Right lobe of liver (tissue), 6 donors: ENCODE results near the gene FAM228B. TPM values are rescaled to one million over a fixed set of nuclear protein-coding genes. Genes with fewer than 3 reads are reported as not detected.

Experiments used
- ATAC-seq, 4 donors: fragments of 200-7000 bp; cut with Tn5 transposase; one replicate each; pipeline ENCODE4 v1.9.1; 2020; ENCODE audit warnings: mild to moderate bottlenecking in 4 of 4, moderate library complexity in 4 of 4
- DNase-seq, 3 donors: peaks; one replicate each; pipeline ENCODE4 v3.0.0-alpha.2; 2020
- H3K27ac ChIP-seq, 3 donors: fragments of 200-600 bp; one replicate each; pipeline ENCODE4 v1.8.0; 2022
- H3K27me3 ChIP-seq, 2 donors: fragments of 200-600 bp; one replicate each; pipeline ENCODE4 v1.8.0; 2022
- H3K36me3 ChIP-seq, 4 donors: fragments of 200-600 bp; sonication (generic) in 1 of 4; one replicate each; pipeline versions ENCODE4 v1.5.1 to v1.8.0; 2017 to 2022; ENCODE audit warnings: control low read depth in 1 of 4
- H3K4me1 ChIP-seq, 4 donors: fragments of 200-600 bp; sonication (generic) in 1 of 4; one replicate each; pipeline versions ENCODE4 v1.5.1 to v1.8.0; 2017 to 2022; ENCODE audit warnings: control low read depth in 1 of 4
- H3K4me3 ChIP-seq, 3 donors: fragments of 200-600 bp; one replicate each; pipeline ENCODE4 v1.8.0; 2022
- H3K9me3 ChIP-seq, 4 donors: fragments of 200-600 bp; sonication (generic) in 1 of 4; one replicate each; pipeline versions ENCODE4 v1.5.1 to v1.8.0; 2017 to 2022; ENCODE audit warnings: control low read depth in 1 of 4
- CTCF ChIP-seq, 4 donors: fragments of 200-600 bp in 3 of 4; fragments of 450-650 bp in 1 of 4; IDR thresholded peaks; one replicate each; pipeline versions ENCODE4 v1.5.1 to v1.8.0; 2016 to 2022; ENCODE audit warnings: antibody characterized with exemption in 4 of 4, mild to moderate bottlenecking in 2 of 4
- POLR2A ChIP-seq: fragments of 450-650 bp; IDR thresholded peaks from one replicate; pipeline ENCODE4 v1.6.1; 2017; ENCODE audit warnings: antibody characterized with exemption, mild to moderate bottlenecking
- WGBS: methylation state at CpG from one replicate; pipeline ENCODE4 v1.1.6; 2018; ENCODE audit warnings: low coverage, low lambda C conversion rate; ENCODE audit not compliant: insufficient coverage; ENCODE audit errors: missing lambda C conversion rate; 5-methylcytosine and 5-hydroxymethylcytosine counted together
- intact Hi-C, 2 donors: fragments of 100-400 bp; cut with DNase I; formaldehyde crosslinking; loops; one replicate each; pipeline versions ENCODE4 v1.11.2 to v1.14.1; 2022
- total RNA-seq, 6 experiments: library from RNA; depleted of rRNA in 2 of 6; stranded (reverse); fragments of >200 nt in 2 of 6; fragmentation: NEBNext Ultra II Directional in 3 of 6; extraction: Animal tissue kit (Norgen Biotek cat#: 25700) in 3 of 6; gene quantifications; one replicate each; pipeline versions ENCODE4 v1.1.0 to v1.2.4, GENCODE V29; 2016 to 2023
- donor health status: DM: no; HTN: yes; CAD: no.
- donor health status: DM: no; HTN: no; CAD: no.
- donor health status: DM: no; HTN: no; CAD: no.
- donor health status: DM: no; HTN: yes; CAD: no.
- donor health status: DM: no; HTN: yes; CAD: no.

FAM228B gene
- total RNA-seq, 6 experiments from 2014 or later = 2.8 to 4.6 (median 3.7) TPM

DNA sequence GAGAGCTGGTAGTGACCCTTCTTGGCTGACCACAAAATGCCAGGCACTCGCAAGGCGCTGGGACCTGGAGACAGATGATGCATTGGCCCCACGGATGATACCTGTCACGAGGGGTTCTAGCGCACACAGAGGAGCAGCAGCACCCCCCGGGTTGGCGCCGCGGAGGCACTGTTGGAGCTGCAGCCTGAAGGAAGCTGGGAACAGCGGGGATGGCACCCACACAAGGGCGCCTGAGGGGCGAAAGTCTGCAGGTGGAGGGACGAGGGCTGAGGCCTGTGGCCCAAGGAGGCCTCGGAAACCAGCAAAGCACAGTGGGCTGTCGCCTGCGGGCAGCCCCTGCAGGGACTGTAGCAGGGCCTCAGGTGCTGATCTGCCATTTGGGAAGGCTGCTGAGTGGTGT, 85.2 kb downstream of the FAM228B start:
- no peak for ATAC-seq
- TF ChIP-seq CTCF (IDR thresholded peaks at IDR 0.05) (no peak), POLR2A (no peak)
- Histone ChIP-seq H3K27me3 (no peaks in the 10 kb centered on the region), H3K4me3 (no peak overlapping the region), H3K27ac (no peak overlapping the region), H3K4me1 (no peaks in the 10 kb centered on the region), H3K9me3 (no peaks in the 10 kb centered on the region), H3K36me3 (peaks cover 0 to 66% (median 11%) of the 10 kb centered on the region in 4 donors)
- 96% methylated on average over 9 of the region's 16 CpGs for WGBS
- intact Hi-C loops = no loop called here
- DNase-seq = no peak

DNA sequence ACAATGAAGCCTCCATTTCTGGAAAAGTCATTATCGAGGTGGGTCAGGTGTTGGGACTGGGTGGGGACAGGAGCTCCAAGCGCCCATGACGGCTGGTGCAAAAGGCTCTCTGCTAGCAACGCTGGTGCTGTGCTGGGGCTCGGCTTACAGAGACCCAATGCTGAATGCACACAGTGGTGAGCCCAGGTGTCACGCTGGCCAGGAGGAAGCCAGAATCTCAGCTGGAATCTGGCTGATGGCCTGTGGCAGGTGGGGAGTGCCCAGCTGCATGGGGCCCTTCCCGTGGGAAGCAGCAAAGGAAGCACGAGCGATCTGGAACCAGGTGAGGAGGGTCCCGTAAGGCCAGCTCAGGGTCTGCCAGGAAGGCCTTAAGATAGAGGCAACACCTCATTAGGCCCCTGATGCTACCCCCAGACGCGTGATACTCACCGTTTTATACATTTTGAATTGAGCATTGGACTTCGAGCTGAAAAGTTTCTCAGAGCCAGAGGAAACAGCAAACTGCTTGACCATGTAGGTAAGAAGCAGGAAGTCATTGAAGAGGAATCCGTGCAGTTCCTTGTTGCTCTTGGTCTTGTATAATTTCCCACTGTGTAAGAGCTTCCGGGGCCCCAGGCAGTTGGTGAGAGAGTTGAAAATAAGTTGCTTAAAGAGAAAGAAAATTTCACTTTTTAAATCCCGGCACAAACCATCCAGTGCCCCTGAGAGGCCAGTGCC, 86.3 kb downstream of the FAM228B start:
- no peaks in the 10 kb centered on the region for H3K27me3 ChIP-seq
- no peaks in the 10 kb centered on the region for H3K4me1 ChIP-seq
- peaks cover 0 to 56% (median 10%) of the 10 kb centered on the region in 4 donors for H3K36me3 ChIP-seq
- TF ChIP-seq POLR2A (no peak), CTCF (IDR thresholded peaks at IDR 0.05) (no peak)
- no peak overlapping the region for H3K27ac ChIP-seq
- DNase-seq = no peak
- no peak for ATAC-seq
- H3K9me3 ChIP-seq = no peaks in the 10 kb centered on the region
- 80% methylated on average over 10 of the region's 17 CpGs for WGBS
- intact Hi-C loops = no loop called here
- H3K4me3 ChIP-seq = no peak overlapping the region

- WGBS = no CpG with 5 or more reads among the region's 2 CpGs
- intact Hi-C loops = no loop called here
- H3K36me3 ChIP-seq = peaks cover 0 to 54% (median 10%) of the 10 kb centered on the region in 4 donors
- TF ChIP-seq POLR2A (no peak), CTCF (IDR thresholded peaks at IDR 0.05) (no peak)
- ATAC-seq (no peak), DNase-seq (no peak)
- H3K9me3 ChIP-seq = no peaks in the 10 kb centered on the region
- H3K27ac ChIP-seq = no peak overlapping the region
- H3K27me3 ChIP-seq = no peaks in the 10 kb centered on the region
- no peaks in the 10 kb centered on the region for H3K4me1 ChIP-seq
- no peak overlapping the region for H3K4me3 ChIP-seq
These were observed 86.8 kb downstream of the FAM228B start for GRCh38 chr2:24210106-24210455.

DNA sequence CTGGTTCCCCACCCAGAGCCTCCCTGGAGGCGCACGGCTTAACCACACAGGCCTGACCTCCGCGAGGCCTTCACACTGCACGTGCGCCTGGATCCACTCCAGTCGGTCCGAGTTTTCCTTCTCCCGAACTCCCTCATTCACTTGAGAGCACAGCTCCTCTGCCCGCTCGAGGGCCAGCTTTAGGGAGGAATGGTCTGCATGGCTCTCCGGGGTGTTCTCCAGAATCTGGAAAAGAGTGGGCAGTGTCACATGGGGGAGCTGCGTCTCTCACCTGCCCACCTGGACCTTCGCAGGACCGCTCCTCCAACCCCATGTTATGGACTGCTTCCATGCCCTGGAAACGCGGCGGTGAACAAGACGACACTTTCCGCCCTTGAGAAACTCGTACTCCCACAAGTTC, 87.5 kb downstream of the FAM228B start:
- H3K4me1 ChIP-seq = no peaks in the 10 kb centered on the region
- peaks cover 0 to 58% (median 11%) of the 10 kb centered on the region in 4 donors for H3K36me3 ChIP-seq
- intact Hi-C loops = no loop called here
- ATAC-seq (no peak), DNase-seq (no peak)
- H3K27me3 ChIP-seq = no peaks in the 10 kb centered on the region
- no peak overlapping the region for H3K27ac ChIP-seq
- H3K4me3 ChIP-seq = no peak overlapping the region
- no peaks in the 10 kb centered on the region for H3K9me3 ChIP-seq
- TF ChIP-seq CTCF (IDR thresholded peaks at IDR 0.05) = no peak
- no peak for TF ChIP-seq POLR2A
- WGBS = 98% methylated on average over 8 of the region's 21 CpGs
